Skeletal muscle satellite cell (primary cell): ENCODE measurements around the gene PLAC9.

Source experiments
- H3K27me3 ChIP-seq: 2 replicates; pipeline ENCODE4 v1.7.0; 2013; ENCODE audit warnings: low read length; ENCODE audit not compliant: control insufficient read depth, insufficient read depth
- H3K36me3 ChIP-seq: 2 replicates; pipeline ENCODE4 v1.7.0; 2013; ENCODE audit warnings: mild to moderate bottlenecking, control low read depth, low read length; ENCODE audit not compliant: insufficient read depth
- H3K4me1 ChIP-seq: 2 replicates; pipeline ENCODE4 v1.7.0; 2013; ENCODE audit warnings: low read length; ENCODE audit not compliant: control insufficient read depth, insufficient read depth
- H3K4me2 ChIP-seq: 2 replicates; pipeline ENCODE4 v1.7.0; 2013; ENCODE audit warnings: mild to moderate bottlenecking, low read length
- H3K4me3 ChIP-seq: 2 replicates; pipeline ENCODE4 v1.7.0; 2013; ENCODE audit warnings: low read length
- H3K9ac ChIP-seq: 2 replicates; pipeline ENCODE4 v1.7.0; 2013; ENCODE audit warnings: mild to moderate bottlenecking, low read depth, low read length, moderate library complexity
- H3K9me3 ChIP-seq: replicated peaks from 2 replicates; pipeline ENCODE4 v1.7.0; 2013; ENCODE audit warnings: mild to moderate bottlenecking, control low read depth, low read length

PLAC9 gene

GRCh38 chr10:80164596-80164995 lies 32.1 kb downstream of the PLAC9 start:
- H3K36me3 ChIP-seq, result peaks cover 58% of the 10 kb centered on the region
- H3K9me3 ChIP-seq, result no peaks in the 10 kb centered on the region
- H3K4me1 ChIP-seq, result peaks cover 48% of the 10 kb centered on the region
- H3K4me3 ChIP-seq, result no peak overlapping the region
- no peaks in the 10 kb centered on the region for H3K27me3 ChIP-seq
- no peak overlapping the region for H3K9ac ChIP-seq
- H3K4me2 ChIP-seq, result no peak overlapping the region

DNA sequence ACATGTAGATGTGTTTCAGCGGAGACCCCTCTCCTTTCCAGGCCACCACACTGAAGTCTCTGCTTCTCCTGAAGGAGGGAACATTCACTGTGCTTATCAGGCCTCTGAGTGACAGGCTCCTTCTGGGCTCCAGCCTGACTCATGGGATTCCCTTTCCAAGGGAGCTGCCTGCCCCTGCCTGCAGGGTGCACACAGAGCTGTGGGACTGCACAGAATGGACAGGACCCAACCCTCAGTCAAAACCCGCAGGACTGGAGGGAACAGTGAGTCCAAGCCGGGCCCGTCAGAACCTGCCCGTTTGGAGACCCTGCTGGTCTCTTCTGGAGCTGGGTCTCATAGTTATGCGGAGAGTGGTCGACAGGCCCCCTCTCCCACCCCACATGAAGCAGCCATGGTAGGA lies 32.6 kb downstream of the PLAC9 start:
- Histone ChIP-seq H3K4me3 (no peak overlapping the region), H3K9ac (no peak overlapping the region), H3K4me2 (no peak overlapping the region), H3K27me3 (no peaks in the 10 kb centered on the region), H3K4me1 (peaks cover 47% of the 10 kb centered on the region), H3K36me3 (peaks cover 59% of the 10 kb centered on the region), H3K9me3 (no peaks in the 10 kb centered on the region)

GRCh38 chr10:80166581-80167470 lies 34.3 kb downstream of the PLAC9 start:
- peaks cover 54% of the 10 kb centered on the region for H3K36me3 ChIP-seq

DNA sequence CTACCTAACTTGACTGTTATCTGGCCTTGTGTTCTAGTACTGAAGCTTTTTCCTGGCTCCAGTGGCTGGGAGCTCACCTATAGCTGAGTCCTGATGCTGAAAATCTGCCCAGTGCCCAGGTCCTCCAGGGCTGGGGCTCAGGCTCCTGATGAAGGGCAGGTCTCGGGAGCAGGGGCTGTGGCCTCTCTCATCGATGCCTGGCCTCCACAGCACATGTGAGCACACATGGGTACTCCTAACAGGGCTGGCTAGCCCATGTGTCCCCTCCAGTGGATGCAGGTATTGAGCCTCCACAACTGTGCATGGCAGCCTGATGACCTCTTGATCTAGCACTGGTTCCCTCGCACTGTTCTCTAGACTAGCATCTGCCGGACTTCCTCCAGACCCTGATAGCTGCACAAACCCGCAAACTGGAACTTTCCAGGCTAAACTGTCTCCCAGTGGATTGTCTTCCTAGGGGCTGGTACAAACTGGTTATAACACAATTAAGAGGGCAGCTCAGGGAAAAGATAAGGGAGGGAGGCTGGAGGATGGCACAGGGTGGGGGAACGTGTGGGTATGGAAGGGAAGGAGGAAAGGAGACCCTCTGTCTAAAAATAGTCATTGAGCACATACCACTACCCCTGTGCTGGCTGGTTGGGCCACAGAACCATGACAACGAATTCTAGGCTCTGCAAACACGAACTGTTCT lies 35.1 kb downstream of the PLAC9 start:
- Histone ChIP-seq H3K9me3 (no peaks in the 10 kb centered on the region), H3K27me3 (no peaks in the 10 kb centered on the region), H3K4me1 (peaks cover 47% of the 10 kb centered on the region), H3K4me3 (no peak overlapping the region), H3K4me2 (no peak overlapping the region), H3K9ac (no peak overlapping the region), H3K36me3 (peaks cover 52% of the 10 kb centered on the region)

More at GRCh38 chr10:80166581-80167470, 34.3 kb downstream of the PLAC9 start:
- Histone ChIP-seq H3K4me1 (peaks cover 47% of the 10 kb centered on the region), H3K4me2 (no peak overlapping the region), H3K9ac (peak overlapping the region; percentile 25), H3K9me3 (no peaks in the 10 kb centered on the region), H3K4me3 (no peak overlapping the region), H3K27me3 (no peaks in the 10 kb centered on the region)

GRCh38 chr10:80168162-80168511 lies 35.6 kb downstream of the PLAC9 start:
- Histone ChIP-seq H3K36me3 (peaks cover 49% of the 10 kb centered on the region), H3K27me3 (no peaks in the 10 kb centered on the region), H3K4me1 (peaks cover 43% of the 10 kb centered on the region), H3K9me3 (no peaks in the 10 kb centered on the region), H3K4me3 (no peak overlapping the region), H3K4me2 (no peak overlapping the region), H3K9ac (no peak overlapping the region)

DNA sequence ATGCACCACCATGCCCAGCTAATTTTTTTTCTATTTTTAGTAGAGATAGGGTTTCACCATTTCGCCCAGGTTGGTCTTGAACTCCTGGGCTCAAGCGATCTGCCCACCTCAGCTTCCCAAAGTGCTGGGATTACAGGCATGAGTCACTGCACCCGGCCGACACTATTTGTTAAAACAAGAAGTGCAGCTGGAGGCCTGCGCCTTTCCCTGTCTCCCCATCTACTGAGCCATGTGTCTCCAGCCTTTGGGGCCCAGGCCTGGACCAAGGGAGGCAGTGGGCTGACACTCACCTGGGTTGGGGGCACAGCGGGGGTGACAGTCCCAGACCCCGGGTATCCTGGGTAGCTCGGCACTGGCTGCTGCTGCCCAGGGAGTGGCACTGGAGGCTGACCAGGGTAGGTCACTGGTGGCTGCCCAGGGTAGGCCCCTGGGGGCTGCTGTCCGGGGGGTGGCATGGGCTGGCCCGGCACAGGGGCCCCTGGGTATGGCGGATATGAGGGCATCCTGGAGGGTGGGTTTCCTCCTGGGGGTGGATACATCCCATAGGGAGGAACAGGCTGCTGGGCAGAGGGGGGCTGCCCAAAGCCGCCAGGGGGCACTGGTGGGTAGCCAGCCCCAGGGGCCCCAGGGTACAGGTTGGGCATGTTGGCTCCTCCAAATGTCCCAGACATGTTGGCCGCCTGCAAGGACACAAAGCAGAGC lies 36.3 kb downstream of the PLAC9 start:
- Histone ChIP-seq H3K9ac (no peak overlapping the region), H3K9me3 (no peaks in the 10 kb centered on the region), H3K4me3 (no peak overlapping the region), H3K36me3 (peaks cover 45% of the 10 kb centered on the region), H3K4me2 (no peak overlapping the region), H3K4me1 (peaks cover 36% of the 10 kb centered on the region), H3K27me3 (no peaks in the 10 kb centered on the region)

DNA sequence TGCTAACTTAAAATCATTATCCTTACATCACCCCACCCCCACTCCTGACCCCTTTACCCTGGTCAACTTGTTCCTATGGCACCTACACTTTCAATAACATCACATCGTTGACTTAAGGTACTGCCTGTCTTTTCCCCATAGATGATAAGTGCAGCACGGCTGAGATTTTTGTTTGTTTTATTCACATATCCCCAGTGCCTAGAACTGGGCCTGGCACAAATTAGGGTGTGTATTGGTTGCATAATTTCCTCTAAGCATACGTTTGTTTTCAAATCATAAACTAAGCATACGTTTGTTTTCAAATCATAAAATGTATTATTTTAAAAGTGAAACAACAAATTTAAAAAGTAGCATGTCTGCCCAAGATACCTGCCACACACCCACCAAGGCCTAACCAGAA lies 37.5 kb downstream of the PLAC9 start:
- Histone ChIP-seq H3K4me3 (no peak overlapping the region), H3K36me3 (peaks cover 34% of the 10 kb centered on the region), H3K4me2 (no peak overlapping the region), H3K9me3 (no peaks in the 10 kb centered on the region), H3K9ac (no peak overlapping the region), H3K4me1 (peaks cover 25% of the 10 kb centered on the region), H3K27me3 (no peaks in the 10 kb centered on the region)

DNA sequence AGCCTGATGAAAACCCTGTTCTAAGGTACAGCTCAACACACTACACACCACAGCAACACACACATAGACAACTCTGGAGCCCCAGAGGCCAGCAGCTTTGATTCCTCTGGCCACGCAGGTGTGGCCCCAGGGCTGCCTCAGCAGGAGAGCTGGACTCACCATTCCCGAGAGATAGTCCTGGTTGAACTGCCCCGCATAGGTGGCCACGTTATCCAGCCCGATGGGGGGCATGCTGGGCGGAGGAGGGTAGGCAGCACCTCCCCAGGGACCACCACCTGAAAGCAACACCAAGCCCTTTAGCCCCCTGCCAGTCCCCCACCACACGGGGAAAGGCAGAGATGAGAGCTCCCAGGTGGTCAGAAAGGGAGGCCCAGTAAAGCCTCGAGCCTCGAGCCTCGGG lies 38.1 kb downstream of the PLAC9 start:
- Histone ChIP-seq H3K4me1 (peaks cover 19% of the 10 kb centered on the region), H3K27me3 (no peaks in the 10 kb centered on the region), H3K9me3 (no peaks in the 10 kb centered on the region), H3K9ac (no peak overlapping the region), H3K4me3 (no peak overlapping the region), H3K36me3 (peaks cover 29% of the 10 kb centered on the region), H3K4me2 (no peak overlapping the region)

DNA sequence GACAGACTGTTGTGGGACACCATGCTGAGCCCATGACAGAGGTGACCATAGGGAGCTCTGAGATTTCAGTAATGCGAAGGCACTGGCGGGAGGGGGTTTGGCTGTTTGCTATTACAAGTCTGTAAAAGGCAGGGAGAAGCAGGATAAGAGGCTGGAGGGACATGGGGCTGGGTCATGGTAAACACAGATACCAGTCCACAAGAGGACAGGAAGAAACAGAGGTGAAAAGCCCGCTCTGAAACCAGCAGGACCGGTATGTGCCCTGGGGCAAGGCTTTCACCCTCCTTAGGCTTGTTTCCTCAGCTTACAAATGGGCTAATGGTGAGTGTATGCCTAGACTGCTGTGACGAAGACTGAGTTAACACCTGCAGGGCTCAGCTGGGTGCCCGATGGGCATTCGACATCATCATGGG lies 38.7 kb downstream of the PLAC9 start:
- H3K4me1 ChIP-seq, result peaks cover 13% of the 10 kb centered on the region
- no peak overlapping the region for H3K4me2 ChIP-seq
- peaks cover 24% of the 10 kb centered on the region for H3K36me3 ChIP-seq
- H3K4me3 ChIP-seq, result no peak overlapping the region
- H3K9me3 ChIP-seq, result no peaks in the 10 kb centered on the region
- no peak overlapping the region for H3K9ac ChIP-seq
- H3K27me3 ChIP-seq, result no peaks in the 10 kb centered on the region

GRCh38 chr10:80172896-80173295 lies 40.4 kb downstream of the PLAC9 start:
- no peak overlapping the region for H3K4me3 ChIP-seq
- peaks cover 19% of the 10 kb centered on the region for H3K36me3 ChIP-seq
- no peaks in the 10 kb centered on the region for H3K9me3 ChIP-seq
- H3K4me2 ChIP-seq, result no peak overlapping the region
- no peak overlapping the region for H3K9ac ChIP-seq
- H3K27me3 ChIP-seq, result no peaks in the 10 kb centered on the region
- H3K4me1 ChIP-seq, result peaks cover 10% of the 10 kb centered on the region

DNA sequence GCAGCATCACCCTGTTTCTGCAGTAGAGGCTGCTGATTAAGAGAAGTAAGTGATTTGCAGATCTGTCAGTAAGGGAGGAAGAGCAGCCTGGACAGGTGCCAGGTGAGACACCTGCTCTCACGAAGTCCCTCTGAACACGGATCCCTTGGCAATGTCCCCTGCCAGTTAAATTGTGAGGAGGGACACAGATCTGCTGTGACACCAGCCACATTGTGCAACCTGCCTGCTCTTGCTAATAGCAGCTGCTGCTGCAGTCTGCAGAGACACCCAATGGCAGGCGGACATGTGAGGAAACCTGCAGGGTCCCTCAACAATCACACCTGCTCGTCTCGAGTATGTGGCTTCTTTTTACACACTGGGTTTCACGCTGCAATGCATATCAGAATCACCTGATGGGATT lies 40.9 kb downstream of the PLAC9 start:
- Histone ChIP-seq H3K27me3 (no peaks in the 10 kb centered on the region), H3K9ac (no peak overlapping the region), H3K36me3 (peaks cover 19% of the 10 kb centered on the region), H3K4me1 (peaks cover 9% of the 10 kb centered on the region), H3K4me3 (no peak overlapping the region), H3K9me3 (no peaks in the 10 kb centered on the region), H3K4me2 (no peak overlapping the region)
